SH-SY5Y (cell line): ENCODE measurements around the gene AIFM2.

Experiments
- GATA2 ChIP-seq: IDR thresholded peaks from 2 replicates; pipeline ENCODE4 v1.6.1; 2011; ENCODE audit warnings: mild to moderate bottlenecking, low read depth, low read length
- GATA3 ChIP-seq: IDR thresholded peaks from 2 replicates; pipeline ENCODE4 v1.6.1; 2011; ENCODE audit warnings: low read depth, mild to moderate bottlenecking, low read length, moderate library complexity

GRCh38 chr10:70137927-70138883 is 5.6 kb upstream of the AIFM2 start:
- no peak for TF ChIP-seq GATA2
- no peak for TF ChIP-seq GATA3
